Left colon (tissue), 2 donors: ENCODE results near the gene CRNN. TPM values are rescaled to one million over a fixed set of nuclear protein-coding genes. Genes with fewer than 3 reads are reported as not detected.
A peak's percentile ranks its signal among the peaks of the same experiment; 100 is the strongest.

Experiments used
- ATAC-seq: fragments of 200-7000 bp; cut with Tn5 transposase; one replicate; pipeline ENCODE4 v1.9.1; 2020; ENCODE audit warnings: mild to moderate bottlenecking, moderate library complexity
- DNase-seq, 2 donors: peaks; one replicate each; pipeline ENCODE4 v3.0.0-alpha.2; 2020
- intact Hi-C, 2 donors: fragments of 100-400 bp; cut with DNase I in 1 of 2; cut with micrococcal nuclease in 1 of 2; formaldehyde crosslinking; loops; one replicate each; pipeline versions ENCODE4 v1.11.2 to v1.14.0; 2022; cut with DNase I, micrococcal nuclease
- total RNA-seq, 2 donors: library from RNA; stranded (reverse); fragmentation: NEBNext Ultra II Directional; extraction: Animal tissue kit (Norgen Biotek cat#: 25700); gene quantifications; one replicate each; pipeline ENCODE4 v1.2.1, GENCODE V29; 2021
- donor health status: DM: no; HTN: no; CAD: no.
- donor health status: DM: yes; HTN: yes; CAD: no.

CRNN gene
- total RNA-seq, 2 donors from 2014 or later, result not detected

DNA sequence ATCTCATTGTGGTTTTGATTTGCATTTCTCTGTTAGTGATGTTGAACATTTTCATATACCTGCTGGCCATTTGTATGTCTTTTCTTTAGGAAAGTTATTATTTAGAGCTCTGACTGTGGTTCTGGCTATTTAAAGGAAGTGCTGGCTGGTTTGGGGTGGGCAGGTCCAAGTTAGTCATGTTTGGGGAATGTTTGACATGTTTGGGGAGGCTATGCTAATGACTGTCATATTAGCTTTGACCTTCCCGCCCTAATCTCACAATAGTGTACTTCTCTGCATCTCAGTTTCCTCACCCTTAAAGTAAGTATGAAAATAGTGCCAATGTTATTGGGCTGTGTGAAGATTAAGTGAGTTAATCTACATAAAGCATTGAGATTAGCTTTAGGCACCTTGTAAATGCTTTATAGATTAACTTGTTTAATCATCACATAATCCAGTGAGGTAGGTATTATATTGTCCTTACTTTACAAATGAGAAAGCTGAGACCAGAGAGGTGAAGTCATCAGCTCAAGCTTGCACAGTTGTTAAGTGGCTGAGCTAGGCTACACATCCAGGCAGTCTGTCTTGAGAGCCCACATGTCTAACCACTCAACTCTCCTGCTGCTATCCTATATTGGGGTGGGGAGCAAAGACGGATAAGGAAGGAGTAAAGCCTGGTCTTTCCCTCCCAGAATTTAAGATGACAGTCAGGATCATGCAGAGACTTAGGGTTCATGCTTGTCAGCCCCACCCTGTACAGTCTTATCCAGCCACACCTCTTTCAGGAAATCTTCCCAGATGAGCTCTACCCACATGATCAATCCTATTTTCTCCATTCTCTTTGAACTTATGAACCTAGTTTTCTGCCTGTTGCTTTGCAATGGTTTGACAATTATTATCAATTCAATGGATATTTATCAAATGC lies 22.8 kb upstream of the CRNN start:
- DNase-seq (no peak), ATAC-seq (no peak)
- intact Hi-C loops, result no loop called here

DNA sequence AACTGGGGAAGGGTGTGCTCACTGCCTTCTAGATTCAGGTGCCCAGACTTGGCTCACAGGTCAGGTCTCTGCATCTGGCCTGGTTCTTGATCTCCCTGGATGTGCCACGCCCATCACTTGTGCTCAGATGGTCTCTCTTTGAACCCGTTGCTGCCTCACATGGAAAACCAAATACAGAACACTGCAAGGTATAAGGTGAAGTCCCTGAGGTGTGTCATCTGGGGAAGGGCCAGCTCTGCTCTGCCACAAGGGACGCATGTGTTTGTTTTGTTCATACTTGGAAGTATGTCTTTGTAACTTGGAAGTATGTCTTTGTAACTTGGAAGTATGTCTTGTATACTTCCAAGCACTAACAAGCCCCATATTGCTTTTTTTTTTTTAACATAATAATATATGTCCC lies 13.4 kb upstream of the CRNN start:
- ATAC-seq, result no peak
- intact Hi-C loops, result no loop called here
- no peak for DNase-seq

DNA sequence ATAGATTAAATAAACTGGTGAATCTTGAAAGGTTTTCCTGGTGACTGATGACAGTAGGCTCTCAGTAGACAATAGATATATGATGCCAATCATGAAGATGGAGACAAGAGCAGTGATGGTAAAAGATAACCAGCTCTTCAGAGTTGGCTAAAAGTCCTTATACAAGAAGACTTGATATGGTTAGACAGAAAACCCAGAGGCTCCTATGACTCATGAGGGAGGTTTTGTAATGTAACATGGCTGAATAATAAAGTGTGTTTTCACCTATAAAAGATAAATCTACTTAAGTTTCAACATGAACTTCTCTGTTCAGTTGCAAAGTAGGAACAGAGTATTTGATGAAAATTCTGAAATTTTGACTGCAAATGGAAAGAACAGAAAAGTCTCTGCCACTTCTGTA lies 12.7 kb upstream of the CRNN start:
- DNase-seq, result no peak
- no peak for ATAC-seq
- intact Hi-C loops, result no loop called here

DNA sequence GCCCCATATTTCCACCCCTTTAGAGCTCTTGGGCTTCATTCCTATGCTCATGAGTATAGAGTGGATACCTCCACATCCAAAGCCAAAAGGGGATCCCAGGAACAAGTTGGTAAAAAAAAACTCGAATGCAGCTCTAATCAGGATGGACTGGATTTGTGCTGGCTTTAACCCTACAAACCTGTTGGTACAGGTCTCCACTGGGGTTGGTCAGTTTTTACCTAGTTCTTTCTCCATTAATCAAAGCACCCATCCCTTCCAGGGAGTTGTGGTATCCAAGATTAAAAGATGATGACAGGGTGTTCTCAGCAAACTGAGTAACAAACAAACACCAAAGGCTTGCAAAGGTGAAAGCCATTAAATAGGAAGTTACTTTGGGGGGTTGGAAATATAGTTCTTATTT lies 5.9 kb upstream of the CRNN start:
- intact Hi-C loops, result no loop called here
- DNase-seq, result no peak
- ATAC-seq, result no peak

DNA sequence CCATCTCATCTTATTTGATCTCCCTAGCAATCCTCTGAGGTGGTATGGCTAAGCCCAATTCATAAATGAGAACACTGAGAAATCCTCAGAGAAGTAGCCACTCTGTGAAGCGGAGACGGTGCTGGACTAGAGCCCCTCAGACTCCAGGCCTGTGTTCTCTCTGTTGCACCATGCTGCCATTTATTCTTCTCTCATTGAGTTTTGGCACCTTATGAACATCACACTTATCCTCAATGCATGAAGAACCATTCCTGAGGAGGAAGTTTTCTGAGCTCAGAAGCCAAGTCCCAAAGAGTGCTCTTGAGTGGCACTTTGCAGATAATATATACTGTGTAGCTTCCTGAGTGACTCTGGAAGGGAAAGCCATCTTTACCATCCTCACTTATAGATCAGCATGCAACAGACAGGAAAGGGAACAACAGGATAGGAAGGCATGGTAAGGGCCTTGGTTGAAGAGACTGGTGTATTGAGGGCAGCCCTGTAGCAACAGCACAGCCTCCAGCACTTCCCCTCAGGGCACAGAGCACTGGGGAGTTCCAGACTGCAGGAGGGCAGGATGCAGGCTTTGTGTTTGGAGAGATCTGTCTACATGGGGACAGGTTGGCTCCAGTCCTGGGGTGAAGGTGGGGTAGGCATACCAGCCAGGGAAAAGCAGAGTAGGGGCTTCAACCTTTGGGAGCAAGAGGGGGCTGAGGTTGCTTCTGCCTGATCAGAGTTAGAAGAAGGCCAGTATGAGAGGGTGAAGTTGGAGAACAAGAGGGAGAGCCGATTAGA lies 1.6 kb upstream of the CRNN start:
- DNase-seq, result no peak
- intact Hi-C loops, result no loop called here
- ATAC-seq, result no peak

DNA sequence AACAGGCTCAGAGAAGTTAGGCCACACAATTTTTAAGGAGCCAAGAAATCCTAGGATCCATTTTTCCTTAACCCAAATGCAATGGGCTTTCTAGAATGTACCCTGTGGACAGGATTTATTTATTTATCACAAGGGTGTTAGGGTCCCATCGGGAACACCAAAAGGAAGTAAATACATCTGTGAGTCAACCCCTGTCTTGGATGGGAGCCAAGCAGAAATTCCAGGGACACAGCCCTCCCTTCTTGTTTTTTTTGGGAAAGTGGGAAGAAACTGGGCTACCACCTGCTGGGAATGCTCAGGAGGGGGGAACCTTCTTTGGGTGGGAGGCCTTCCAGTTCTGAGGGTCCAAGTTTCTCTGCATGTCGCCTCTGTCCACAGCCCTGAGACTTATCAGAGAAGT lies 1.3 kb downstream of the CRNN start:
- intact Hi-C loops, result no loop called here
- no peak for ATAC-seq
- no peak for DNase-seq

- DNase-seq (no peak), ATAC-seq (no peak)
- intact Hi-C loops, result no loop called here
These were observed 2.9 kb downstream of the CRNN start for GRCh38 chr1:152411134-152411533.

DNA sequence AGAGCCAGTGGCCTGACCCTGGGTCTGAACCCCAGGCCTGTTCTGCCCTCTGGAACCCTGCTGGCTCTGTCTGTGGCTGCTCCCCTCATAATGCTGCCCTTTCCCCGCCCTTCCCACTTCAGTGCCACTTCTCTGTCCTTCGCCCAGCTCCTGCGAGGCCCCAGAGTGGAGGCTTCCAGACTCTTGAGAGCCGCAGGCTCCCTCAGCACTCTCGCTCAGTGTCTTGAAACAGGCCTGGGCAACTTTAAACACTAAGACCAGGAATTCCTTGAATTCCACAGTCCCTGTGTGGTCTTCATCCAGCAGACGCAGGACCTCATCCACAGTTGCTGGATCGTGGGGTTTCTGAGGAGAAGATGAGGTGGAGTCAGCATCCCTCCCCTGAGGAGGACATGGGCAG lies 3.5 kb downstream of the CRNN start:
- DNase-seq, result no peak
- intact Hi-C loops, result no loop called here
- no peak for ATAC-seq

DNA sequence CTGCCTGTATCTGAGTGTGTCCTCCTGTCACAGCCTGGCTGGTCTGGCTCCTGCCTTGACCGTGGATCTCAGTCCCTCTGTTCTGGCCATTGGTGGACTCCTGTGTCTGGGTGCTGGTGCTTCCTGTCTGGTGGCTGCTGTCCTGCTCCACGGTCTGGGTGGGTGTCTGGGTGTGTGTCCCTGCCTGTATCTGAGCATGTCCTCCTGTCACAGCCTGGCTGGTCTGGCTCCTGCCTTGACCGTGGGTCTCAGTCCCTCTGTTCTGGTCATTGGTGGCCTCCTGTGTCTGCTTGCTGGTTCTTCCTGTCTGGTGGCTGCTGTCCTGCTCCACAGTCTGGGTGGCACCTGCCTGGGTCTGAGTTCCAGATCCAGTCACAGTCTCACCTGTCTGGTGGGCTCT lies 4.0 kb downstream of the CRNN start:
- DNase-seq (no peak), ATAC-seq (no peak)
- intact Hi-C loops, result no loop called here

GRCh38 chr1:152408664-152409063 lies 5.4 kb downstream of the CRNN start:
- intact Hi-C loops, result no loop called here

DNA sequence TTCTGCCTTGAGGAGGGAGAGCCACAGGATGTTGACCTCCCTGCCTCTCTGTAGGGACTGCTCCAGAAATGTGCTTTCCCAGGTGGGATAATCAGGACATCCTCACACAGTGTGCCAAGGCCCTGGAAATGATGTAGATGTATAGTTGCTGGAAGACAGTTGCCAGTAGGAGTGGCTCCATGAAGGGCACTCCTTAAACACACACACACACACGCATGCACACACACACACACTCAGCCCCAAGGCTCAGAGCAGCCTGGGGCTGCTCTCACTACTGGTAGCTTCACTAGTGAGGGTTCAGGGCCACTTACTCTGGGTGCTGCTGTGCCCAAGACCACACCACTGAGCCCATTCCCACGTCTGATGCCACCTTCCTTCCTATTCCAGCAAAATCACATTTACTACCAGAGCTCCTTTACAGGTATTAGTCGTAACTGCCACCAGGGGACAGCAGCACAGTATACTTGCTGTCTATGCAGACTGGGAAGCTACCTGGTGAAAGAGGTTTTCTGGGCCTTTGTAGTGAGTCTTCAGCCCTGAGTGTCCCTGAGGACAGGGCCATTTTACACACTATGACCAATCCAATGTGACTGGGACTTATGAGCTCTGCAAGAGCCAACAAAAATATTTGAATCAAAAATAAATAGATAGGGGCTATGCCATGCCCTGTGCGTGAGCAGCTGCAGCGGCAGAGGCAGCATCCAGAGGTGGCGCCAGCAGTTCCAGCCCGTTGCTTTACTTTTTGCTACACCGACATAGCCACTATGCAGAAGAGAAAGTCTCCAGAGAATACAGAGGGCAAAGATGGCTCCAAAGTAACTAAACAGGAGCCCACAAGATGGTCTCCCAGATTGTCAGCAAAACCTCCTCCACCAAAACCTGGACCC lies 15.0 kb downstream of the CRNN start:
- ATAC-seq (no peak), DNase-seq (peak in 1 of 2 donors; percentile 15)
- intact Hi-C loops, result no loop called here

More at GRCh38 chr1:152408664-152409063, 5.4 kb downstream of the CRNN start:
- DNase-seq (no peak), ATAC-seq (no peak)

GRCh38 chr1:152397474-152397873 lies 16.6 kb downstream of the CRNN start:
- intact Hi-C loops, result no loop called here
- DNase-seq, result no peak
- ATAC-seq, result no peak

GRCh38 chr1:152394151-152394550 lies 19.9 kb downstream of the CRNN start:
- DNase-seq (no peak), ATAC-seq (no peak)
- intact Hi-C loops, result no loop called here

GRCh38 chr1:152392909-152393308 lies 21.2 kb downstream of the CRNN start:
- DNase-seq, result no peak
- intact Hi-C loops, result no loop called here
- ATAC-seq, result no peak

- intact Hi-C loops, result no loop called here
- no peak for ATAC-seq
These were observed 25.2 kb downstream of the CRNN start for GRCh38 chr1:152388889-152389288.

DNA sequence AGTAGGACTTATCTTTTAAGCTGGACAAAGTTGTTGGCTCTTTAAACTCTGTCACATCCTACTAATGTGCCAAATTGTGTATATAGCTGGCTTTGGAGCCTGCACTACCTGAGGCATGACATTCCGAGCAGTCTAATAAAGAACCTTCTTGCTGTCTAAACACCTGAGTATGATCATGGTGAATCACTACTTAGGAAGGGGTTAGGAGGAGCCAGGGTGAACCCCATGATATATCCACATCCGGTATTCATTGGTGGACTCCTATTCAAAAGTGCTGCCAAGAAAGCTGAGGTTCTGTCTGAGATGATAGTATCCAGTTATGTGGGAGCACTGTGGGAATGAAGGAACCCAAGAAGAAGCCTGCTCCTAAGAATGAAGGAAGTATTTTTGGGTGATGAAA lies 27.1 kb downstream of the CRNN start:
- ATAC-seq (no peak), DNase-seq (no peak)
- intact Hi-C loops, result no loop called here

More at GRCh38 chr1:152388889-152389288, 25.2 kb downstream of the CRNN start:
- no peak for DNase-seq

- ATAC-seq (no peak), DNase-seq (no peak)
- intact Hi-C loops, result no loop called here
These were observed 33.1 kb downstream of the CRNN start for GRCh38 chr1:152380932-152381331.

DNA sequence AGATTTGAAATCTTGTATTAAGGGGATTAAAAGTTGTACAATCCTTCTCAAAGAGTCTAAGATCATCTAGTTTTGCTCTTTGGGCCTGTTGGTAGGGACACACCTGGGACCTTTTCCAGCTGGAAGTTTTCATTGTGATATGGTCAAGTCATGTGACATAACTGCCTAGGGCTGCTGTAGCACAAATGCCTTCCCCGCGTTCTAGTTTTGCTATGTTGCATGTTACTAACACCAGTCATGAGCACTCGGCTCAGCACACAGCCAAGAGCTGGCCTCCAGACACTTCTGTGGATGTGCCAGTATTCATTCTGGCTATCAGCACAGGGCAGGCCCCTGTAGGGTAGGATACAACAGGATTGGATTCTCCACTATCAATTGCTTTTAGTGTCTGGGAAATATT lies 39.6 kb downstream of the CRNN start:
- no peak for DNase-seq
- ATAC-seq, result no peak
- intact Hi-C loops, result no loop called here

DNA sequence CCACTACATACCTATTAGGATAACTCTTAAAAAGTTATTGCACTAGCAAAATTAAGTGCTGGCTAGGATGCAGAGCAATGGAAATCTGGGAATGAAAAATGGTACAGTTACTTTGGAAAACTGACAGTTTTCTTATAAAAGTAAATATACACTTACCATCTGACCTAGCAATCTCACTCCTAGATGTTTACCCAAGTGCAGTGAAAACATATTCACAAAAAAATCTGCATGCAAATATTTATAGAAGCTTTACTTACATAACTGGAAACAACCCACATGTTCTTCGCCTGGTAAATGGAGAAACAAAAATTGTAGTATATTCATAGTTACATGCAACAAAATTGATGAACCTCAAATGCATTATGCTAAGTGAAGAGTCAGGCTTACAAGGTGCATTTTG lies 41.4 kb downstream of the CRNN start:
- intact Hi-C loops, result no loop called here
- ATAC-seq (no peak), DNase-seq (no peak)
